ENCODE data around the gene YPEL2.

YPEL2 gene

GRCh38 chr17:59420901-59421300, 89.4 kb downstream of the YPEL2 start:
- Histone ChIP-seq H3K27me3 (ENCODE audit: control insufficient read depth, insufficient read depth, low read length, poor library complexity, severe bottlenecking) (no peaks in the 10 kb centered on the region), H3K4me3 (ENCODE audit: insufficient read depth, low read depth, low read length) (no peak overlapping the region), H3K36me3 (ENCODE audit: control insufficient read depth, insufficient read depth, low read length) (no peaks in the 10 kb centered on the region), H3K27ac (ENCODE audit: insufficient read depth, low read depth, low read length, poor library complexity, severe bottlenecking) (no peak overlapping the region), H3K4me1 (ENCODE audit: control insufficient read depth, insufficient read depth, low read length) (peaks cover 11% of the 10 kb centered on the region), H3K9me3 (ENCODE audit: control insufficient read depth, low read length) (no peaks in the 10 kb centered on the region)
- 87 to 100% methylated on average over 2 to 3 of the region's 3 CpGs for whole genome bisulfite sequencing, 2 experiments

- Histone ChIP-seq H3K36me3 (ENCODE audit: control insufficient read depth, insufficient read depth, low read length) (no peaks in the 10 kb centered on the region), H3K27ac (ENCODE audit: insufficient read depth, low read depth, low read length, poor library complexity, severe bottlenecking) (no peak overlapping the region), H3K4me1 (ENCODE audit: control insufficient read depth, insufficient read depth, low read length) (peaks cover 13% of the 10 kb centered on the region), H3K4me3 (ENCODE audit: insufficient read depth, low read depth, low read length) (no peak overlapping the region), H3K9me3 (ENCODE audit: control insufficient read depth, low read length) (no peaks in the 10 kb centered on the region), H3K27me3 (ENCODE audit: control insufficient read depth, insufficient read depth, low read length, poor library complexity, severe bottlenecking) (no peaks in the 10 kb centered on the region)
- 91 to 92% methylated on average over 6 of the region's 6 CpGs for WGBS, 2 experiments
Observed at GRCh38 chr17:59421722-59422121, 90.3 kb downstream of the YPEL2 start.

GRCh38 chr17:59423137-59423724, 91.8 kb downstream of the YPEL2 start:
- H3K27me3 ChIP-seq (ENCODE audit: control insufficient read depth, insufficient read depth, low read length, poor library complexity, severe bottlenecking), result no peaks in the 10 kb centered on the region
- no peak overlapping the region for H3K27ac ChIP-seq (ENCODE audit: insufficient read depth, low read depth, low read length, poor library complexity, severe bottlenecking)
- H3K9me3 ChIP-seq (ENCODE audit: control insufficient read depth, low read length), result no peaks in the 10 kb centered on the region
- WGBS, 2 experiments, result 88 to 90% methylated on average over 9 of the region's 9 CpGs
- H3K36me3 ChIP-seq (ENCODE audit: control insufficient read depth, insufficient read depth, low read length), result no peaks in the 10 kb centered on the region
- H3K4me1 ChIP-seq (ENCODE audit: control insufficient read depth, insufficient read depth, low read length), result peaks cover 19% of the 10 kb centered on the region
- no peak overlapping the region for H3K4me3 ChIP-seq (ENCODE audit: insufficient read depth, low read depth, low read length)

DNA sequence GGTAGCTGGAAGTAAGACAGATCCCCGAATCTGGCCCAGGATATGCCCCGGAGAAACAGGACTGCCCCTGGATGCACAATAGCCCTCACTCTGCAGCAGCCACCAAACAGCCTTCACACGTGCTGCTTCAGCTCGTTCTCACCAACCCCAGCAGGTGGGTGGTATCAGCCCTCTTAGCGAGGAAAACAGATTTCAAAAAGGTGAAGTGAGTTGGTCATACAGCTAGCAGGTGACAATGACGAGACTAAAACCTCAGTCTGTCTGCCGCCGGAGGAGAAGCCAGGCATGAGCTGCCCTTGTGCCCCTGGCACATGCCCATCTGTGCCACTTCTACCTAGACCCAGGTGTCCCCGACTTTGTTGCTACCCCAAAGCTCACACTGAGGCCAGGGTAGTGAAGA, 92.4 kb downstream of the YPEL2 start:
- Histone ChIP-seq H3K27me3 (ENCODE audit: control insufficient read depth, insufficient read depth, low read length, poor library complexity, severe bottlenecking) (no peaks in the 10 kb centered on the region), H3K4me1 (ENCODE audit: control insufficient read depth, insufficient read depth, low read length) (peaks cover 19% of the 10 kb centered on the region), H3K27ac (ENCODE audit: insufficient read depth, low read depth, low read length, poor library complexity, severe bottlenecking) (no peak overlapping the region), H3K36me3 (ENCODE audit: control insufficient read depth, insufficient read depth, low read length) (no peaks in the 10 kb centered on the region), H3K9me3 (ENCODE audit: control insufficient read depth, low read length) (no peaks in the 10 kb centered on the region), H3K4me3 (ENCODE audit: insufficient read depth, low read depth, low read length) (no peak overlapping the region)
- 81 to 92% methylated on average over 9 of the region's 9 CpGs for WGBS, 2 experiments

- no peaks in the 10 kb centered on the region for H3K27me3 ChIP-seq (ENCODE audit: control insufficient read depth, insufficient read depth, low read length, poor library complexity, severe bottlenecking)
- no peak overlapping the region for H3K27ac ChIP-seq (ENCODE audit: insufficient read depth, low read depth, low read length, poor library complexity, severe bottlenecking)
- H3K4me1 ChIP-seq (ENCODE audit: control insufficient read depth, insufficient read depth, low read length), result peaks cover 19% of the 10 kb centered on the region
- no peaks in the 10 kb centered on the region for H3K36me3 ChIP-seq (ENCODE audit: control insufficient read depth, insufficient read depth, low read length)
- WGBS, 2 experiments, result 91 to 95% methylated on average over 3 of the region's 4 CpGs
- H3K9me3 ChIP-seq (ENCODE audit: control insufficient read depth, low read length), result no peaks in the 10 kb centered on the region
- no peak overlapping the region for H3K4me3 ChIP-seq (ENCODE audit: insufficient read depth, low read depth, low read length)
Observed at GRCh38 chr17:59424331-59424730, 92.9 kb downstream of the YPEL2 start.

DNA sequence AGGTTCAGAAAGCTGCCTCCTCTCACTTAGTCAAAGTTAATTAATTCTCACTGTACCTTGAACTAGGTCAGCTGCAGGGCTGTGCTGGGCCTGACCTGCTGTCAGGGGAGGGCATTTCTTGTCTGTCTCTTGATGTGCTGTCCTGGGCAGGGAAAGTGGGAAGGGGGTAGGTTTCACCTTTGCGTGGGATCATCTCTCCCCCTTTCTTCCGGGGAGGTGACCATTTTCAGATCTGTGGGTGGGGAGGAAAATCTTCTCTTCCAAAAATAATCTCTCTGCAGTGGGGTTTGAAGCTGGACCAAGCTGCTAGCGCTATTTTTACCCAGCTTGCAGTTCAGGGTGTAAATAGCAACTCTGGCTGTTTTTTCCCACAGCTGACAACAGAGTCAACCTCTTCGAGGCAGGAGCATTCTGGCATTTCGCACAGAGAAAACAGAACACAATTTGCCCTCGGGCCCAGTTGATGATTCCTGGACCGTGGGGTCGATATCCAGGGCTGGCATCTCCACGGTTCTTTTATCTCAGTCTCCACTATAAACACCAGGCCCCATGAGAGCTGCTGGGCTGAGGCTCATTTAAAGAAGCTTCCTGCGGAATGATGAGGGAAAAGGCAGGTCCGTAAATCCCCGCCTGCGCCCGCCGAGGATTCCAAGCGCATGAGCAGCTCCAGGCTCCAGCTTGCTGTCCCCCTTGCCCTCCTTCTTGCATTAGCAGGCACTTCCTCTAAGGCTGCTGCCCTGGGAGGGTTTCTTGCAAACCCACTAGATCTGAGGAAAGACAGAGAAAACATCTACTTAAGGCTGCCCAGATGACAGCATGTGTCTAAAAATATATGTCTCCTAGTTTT, 93.9 kb downstream of the YPEL2 start:
- Histone ChIP-seq H3K36me3 (ENCODE audit: control insufficient read depth, insufficient read depth, low read length) (no peaks in the 10 kb centered on the region), H3K27ac (ENCODE audit: insufficient read depth, low read depth, low read length, poor library complexity, severe bottlenecking) (no peak overlapping the region), H3K9me3 (ENCODE audit: control insufficient read depth, low read length) (no peaks in the 10 kb centered on the region), H3K4me1 (ENCODE audit: control insufficient read depth, insufficient read depth, low read length) (peaks cover 19% of the 10 kb centered on the region), H3K4me3 (ENCODE audit: insufficient read depth, low read depth, low read length) (no peak overlapping the region), H3K27me3 (ENCODE audit: control insufficient read depth, insufficient read depth, low read length, poor library complexity, severe bottlenecking) (no peaks in the 10 kb centered on the region)
- 82 to 88% methylated on average over 16 of the region's 16 CpGs for WGBS, 2 experiments

GRCh38 chr17:59426031-59426430, 94.6 kb downstream of the YPEL2 start:
- Histone ChIP-seq H3K36me3 (ENCODE audit: control insufficient read depth, insufficient read depth, low read length) (no peaks in the 10 kb centered on the region), H3K27ac (ENCODE audit: insufficient read depth, low read depth, low read length, poor library complexity, severe bottlenecking) (no peak overlapping the region), H3K27me3 (ENCODE audit: control insufficient read depth, insufficient read depth, low read length, poor library complexity, severe bottlenecking) (no peaks in the 10 kb centered on the region), H3K4me1 (ENCODE audit: control insufficient read depth, insufficient read depth, low read length) (peaks cover 19% of the 10 kb centered on the region), H3K9me3 (ENCODE audit: control insufficient read depth, low read length) (no peaks in the 10 kb centered on the region), H3K4me3 (ENCODE audit: insufficient read depth, low read depth, low read length) (no peak overlapping the region)
- 82 to 84% methylated on average over 9 of the region's 9 CpGs for WGBS, 2 experiments

- Histone ChIP-seq H3K4me1 (ENCODE audit: control insufficient read depth, insufficient read depth, low read length) (peaks cover 19% of the 10 kb centered on the region), H3K9me3 (ENCODE audit: control insufficient read depth, low read length) (no peaks in the 10 kb centered on the region), H3K36me3 (ENCODE audit: control insufficient read depth, insufficient read depth, low read length) (no peaks in the 10 kb centered on the region), H3K4me3 (ENCODE audit: insufficient read depth, low read depth, low read length) (no peak overlapping the region), H3K27ac (ENCODE audit: insufficient read depth, low read depth, low read length, poor library complexity, severe bottlenecking) (no peak overlapping the region), H3K27me3 (ENCODE audit: control insufficient read depth, insufficient read depth, low read length, poor library complexity, severe bottlenecking) (no peaks in the 10 kb centered on the region)
- WGBS, 2 experiments, result 69 to 73% methylated on average over 5 of the region's 5 CpGs
Observed at GRCh38 chr17:59427425-59427921, 96.0 kb downstream of the YPEL2 start.

DNA sequence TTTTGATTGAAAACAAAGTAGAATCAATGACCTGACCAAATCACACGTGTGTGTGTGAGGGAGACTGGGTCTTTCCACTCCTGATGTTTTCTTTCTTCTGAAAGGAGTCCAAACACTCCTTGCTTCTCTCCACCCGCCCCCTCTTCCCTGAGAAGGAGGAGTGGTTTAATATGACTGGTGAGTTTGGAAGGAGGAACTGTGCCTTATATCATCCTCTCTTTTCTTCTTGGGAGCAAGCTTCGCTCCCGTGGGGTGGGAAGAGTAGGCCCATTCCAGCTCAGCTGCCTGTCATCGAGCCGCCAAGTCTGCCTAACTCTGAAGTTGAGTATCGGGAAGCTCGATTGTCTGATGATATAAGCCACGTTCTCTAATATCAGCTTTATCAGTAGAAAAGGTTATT, 96.5 kb downstream of the YPEL2 start:
- 79 to 83% methylated on average over 8 to 9 of the region's 9 CpGs for WGBS, 2 experiments
- no peaks in the 10 kb centered on the region for H3K9me3 ChIP-seq (ENCODE audit: control insufficient read depth, low read length)
- no peaks in the 10 kb centered on the region for H3K27me3 ChIP-seq (ENCODE audit: control insufficient read depth, insufficient read depth, low read length, poor library complexity, severe bottlenecking)
- no peak overlapping the region for H3K4me3 ChIP-seq (ENCODE audit: insufficient read depth, low read depth, low read length)
- H3K4me1 ChIP-seq (ENCODE audit: control insufficient read depth, insufficient read depth, low read length), result peaks cover 19% of the 10 kb centered on the region
- H3K27ac ChIP-seq (ENCODE audit: insufficient read depth, low read depth, low read length, poor library complexity, severe bottlenecking), result no peak overlapping the region
- no peaks in the 10 kb centered on the region for H3K36me3 ChIP-seq (ENCODE audit: control insufficient read depth, insufficient read depth, low read length)

DNA sequence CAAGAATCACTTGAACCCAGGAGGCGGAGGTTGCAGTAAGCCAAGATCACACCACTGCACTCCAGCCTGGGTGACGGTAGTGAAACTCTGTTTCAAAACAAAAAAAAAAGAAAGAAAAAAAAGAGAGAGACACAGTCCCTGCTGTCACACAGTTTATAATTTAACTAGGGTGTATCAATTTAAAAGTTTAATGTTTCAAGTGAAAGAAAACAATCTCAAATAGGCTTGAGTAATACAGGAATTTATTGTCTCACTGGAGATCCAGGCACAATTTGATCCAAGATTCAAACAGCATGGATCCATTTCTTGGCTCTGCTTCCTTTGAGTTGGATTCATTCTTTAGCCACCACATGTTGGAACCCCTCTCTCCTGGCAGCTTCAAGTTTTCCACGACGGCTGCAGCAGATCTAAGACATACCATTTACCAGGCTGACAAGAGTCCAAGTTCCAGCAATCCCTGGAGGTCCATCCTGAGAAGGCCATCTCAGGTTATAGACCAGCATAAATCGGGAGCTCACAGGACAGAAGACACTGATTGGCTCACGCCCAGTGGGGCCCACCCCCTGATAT, 97.5 kb downstream of the YPEL2 start:
- Histone ChIP-seq H3K4me1 (ENCODE audit: control insufficient read depth, insufficient read depth, low read length) (peaks cover 19% of the 10 kb centered on the region), H3K27ac (ENCODE audit: insufficient read depth, low read depth, low read length, poor library complexity, severe bottlenecking) (no peak overlapping the region), H3K36me3 (ENCODE audit: control insufficient read depth, insufficient read depth, low read length) (no peaks in the 10 kb centered on the region), H3K9me3 (ENCODE audit: control insufficient read depth, low read length) (no peaks in the 10 kb centered on the region), H3K4me3 (ENCODE audit: insufficient read depth, low read depth, low read length) (no peak overlapping the region), H3K27me3 (ENCODE audit: control insufficient read depth, insufficient read depth, low read length, poor library complexity, severe bottlenecking) (no peaks in the 10 kb centered on the region)
- 90 to 97% methylated on average over 6 of the region's 6 CpGs for WGBS, 2 experiments
